Forelimb muscle (tissue), 1 donor: Measurements from ENCODE around the gene TMEM117. TPM values are rescaled to one million over a fixed set of nuclear protein-coding genes. Genes with fewer than 3 reads are reported as not detected.

Experiments used
- DNase-seq: peaks from one replicate; pipeline ENCODE4 v3.0.0-alpha.2; 2013; ENCODE audit warnings: low read depth
- polyA plus RNA-seq: library from polyadenylated mRNA; unstranded; fragments of 120-200 nt; gene quantifications from one replicate; pipeline ENCODE4 v1.2.1, GENCODE V29; 2013; ENCODE audit not compliant: insufficient read length

The TMEM117 gene
- polyA plus RNA-seq, 1 donor: 8.5 TPM

DNA sequence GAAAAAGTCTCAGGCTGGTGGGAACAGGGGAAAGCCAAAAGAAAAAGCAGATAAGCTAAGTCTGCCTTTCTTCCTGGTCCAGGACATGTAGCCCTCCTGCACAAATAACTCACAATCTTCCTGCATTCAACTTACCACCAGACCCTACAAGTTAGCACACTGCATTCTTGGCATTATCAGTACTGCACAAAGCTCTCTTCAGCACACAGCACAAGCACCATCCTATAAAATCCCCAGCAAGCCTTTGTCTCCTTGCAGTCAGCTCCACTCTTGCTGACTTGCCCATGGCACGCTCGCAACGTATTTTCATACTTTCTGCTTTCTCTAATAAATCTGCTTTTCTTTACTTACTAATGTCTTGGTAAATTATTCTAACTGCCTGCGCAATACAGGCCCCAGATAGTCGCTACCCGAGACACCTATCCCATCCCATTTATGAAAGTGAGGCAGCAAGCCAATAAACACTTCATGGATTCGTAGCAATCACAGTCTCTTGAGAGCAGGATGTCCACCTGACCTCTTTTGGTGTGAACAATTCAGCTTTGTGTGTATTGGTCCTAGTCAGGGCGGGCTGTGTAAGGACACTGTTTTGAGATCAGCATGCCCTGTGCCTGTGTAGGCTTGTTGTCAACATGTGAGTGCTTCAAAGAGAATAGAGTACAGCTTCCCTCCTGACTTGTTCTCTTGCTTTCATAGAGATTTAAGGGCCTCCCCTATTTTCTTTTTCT is 49.0 kb downstream of the TMEM117 start:
- no peak for DNase-seq

DNA sequence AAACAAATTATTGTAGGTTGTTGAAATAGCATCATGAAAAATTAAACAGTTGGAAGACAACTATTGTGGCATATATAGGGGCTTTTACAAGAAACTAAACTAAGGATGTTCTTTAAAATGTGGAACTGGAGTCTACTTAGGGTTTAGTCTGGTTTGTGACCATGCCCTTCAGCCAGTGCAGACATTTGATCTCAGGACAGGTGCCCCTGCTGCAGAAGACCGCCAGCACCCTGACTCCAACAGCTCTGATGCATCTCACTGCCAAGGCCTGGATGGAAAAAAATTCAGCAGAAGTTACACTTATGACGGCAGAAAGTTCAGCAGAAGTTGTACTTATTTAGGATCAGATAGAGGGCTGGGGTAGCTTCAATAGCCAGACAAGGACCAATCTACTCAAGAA is 51.5 kb downstream of the TMEM117 start:
- no peak for DNase-seq

- DNase-seq: no peak
Measured at GRCh38 chr12:43891856-43892574, 56.1 kb downstream of the TMEM117 start.

DNA sequence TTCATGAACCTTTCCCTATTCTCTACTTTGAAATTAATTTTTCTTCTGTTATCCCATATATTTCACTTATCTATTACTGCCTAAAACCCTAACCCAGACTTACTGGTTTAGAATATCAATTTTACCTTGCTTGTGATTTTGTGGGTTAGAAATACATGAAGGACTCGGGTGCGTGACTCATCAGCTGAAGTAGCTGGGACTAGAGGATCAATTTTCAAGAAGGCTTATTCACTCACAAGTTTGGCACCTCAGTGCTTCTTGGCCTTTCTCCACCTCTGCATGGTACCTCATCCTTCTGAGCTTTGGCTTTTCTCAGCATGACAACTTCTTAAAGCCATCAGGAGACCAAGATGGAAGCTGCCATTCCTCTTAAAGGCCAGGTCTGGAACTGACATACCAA is 57.8 kb downstream of the TMEM117 start:
- no peak for DNase-seq

DNA sequence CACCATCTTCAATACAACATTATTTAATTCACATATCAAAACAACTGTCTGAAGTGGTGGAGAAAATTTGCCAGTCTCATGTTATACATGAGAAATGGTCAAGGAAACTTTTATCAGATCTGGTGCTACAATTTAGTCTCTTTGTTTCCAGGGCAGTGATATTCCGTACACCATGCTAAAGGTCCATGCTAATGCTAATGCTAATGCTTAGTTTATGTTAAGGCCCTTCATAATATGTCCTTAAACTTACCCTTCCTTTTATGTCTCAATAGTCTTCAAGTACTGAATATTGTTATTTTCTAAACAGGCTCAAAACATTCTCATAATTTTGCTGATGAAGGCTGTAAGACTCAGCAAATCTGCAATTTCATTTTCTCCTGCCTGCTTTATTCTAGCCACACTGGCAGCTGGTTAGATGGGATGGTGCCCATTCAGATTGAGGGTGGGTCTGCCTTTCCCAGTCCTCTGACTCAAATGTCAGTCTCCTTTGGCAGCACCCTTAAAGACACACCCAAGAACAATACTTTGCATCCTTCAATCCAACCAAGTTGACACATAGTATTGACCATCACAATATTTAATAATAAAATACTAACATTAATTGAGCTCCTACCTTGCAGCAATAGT is 59.8 kb downstream of the TMEM117 start:
- DNase-seq: no peak

DNA sequence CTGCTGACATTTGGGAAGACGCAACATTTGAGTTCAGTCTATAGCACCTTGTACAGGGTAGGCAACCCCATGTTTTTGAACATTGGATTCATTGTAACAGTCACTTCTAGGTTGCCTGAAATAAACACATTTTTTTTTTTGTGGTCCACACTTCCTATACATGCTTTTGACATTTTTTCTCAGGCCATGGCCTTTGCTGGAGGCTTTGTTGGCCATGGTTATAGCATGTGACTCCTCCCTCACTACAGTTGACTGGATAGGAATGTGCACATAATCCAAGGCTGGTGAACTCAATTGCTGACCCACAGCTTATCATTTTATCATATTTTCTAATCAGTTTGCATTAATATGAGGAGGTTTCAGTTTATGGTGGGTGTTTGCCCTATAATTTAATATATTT is 60.6 kb downstream of the TMEM117 start:
- no peak for DNase-seq

DNA sequence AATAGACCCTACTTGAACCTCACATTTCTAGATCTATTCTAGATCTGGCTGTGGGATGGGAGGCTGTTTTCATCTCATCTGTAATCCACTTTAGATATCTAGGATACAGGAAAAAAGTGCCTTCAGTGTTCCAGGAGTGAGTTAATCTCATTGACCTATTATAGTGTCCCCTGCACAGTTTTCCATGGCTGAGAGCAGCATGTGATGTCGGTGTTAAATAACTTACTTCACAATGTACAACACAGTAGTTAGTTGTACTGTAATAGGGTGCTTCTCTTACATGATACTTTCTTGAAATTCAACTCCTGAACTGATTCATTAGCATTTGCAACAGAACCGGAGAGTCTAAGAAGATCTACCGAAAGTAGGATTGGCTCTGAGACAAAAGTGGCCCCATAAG is 62.6 kb downstream of the TMEM117 start:
- no peak for DNase-seq

- DNase-seq: no peak
Measured at GRCh38 chr12:43899574-43899973, 63.7 kb downstream of the TMEM117 start.

DNA sequence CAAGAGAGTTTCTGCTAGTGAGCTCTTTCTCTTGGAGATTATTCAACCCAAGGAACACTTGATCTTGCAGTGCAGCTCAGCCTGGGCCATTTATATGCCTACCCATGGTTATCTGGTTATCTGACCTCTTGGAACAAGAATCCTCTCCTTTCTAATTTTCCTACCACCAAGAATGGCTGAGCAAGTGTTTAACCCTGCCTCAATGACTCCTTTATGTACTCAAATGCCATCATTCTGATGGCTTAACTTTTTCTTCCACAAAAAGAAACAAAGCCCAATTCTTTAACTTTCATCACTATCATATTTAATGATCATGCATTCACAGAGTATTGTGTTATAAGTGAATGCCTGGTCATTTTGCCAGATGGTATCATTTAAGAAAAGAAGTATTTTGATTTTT is 67.8 kb downstream of the TMEM117 start:
- DNase-seq: no peak

GRCh38 chr12:43912859-43913258 is 77.0 kb downstream of the TMEM117 start:
- no peak for DNase-seq

GRCh38 chr12:43914391-43914790 is 78.5 kb downstream of the TMEM117 start:
- no peak for DNase-seq

- no peak for DNase-seq
Measured at GRCh38 chr12:43914923-43915468, 79.1 kb downstream of the TMEM117 start.

- no peak for DNase-seq
Measured at GRCh38 chr12:43917896-43918295, 82.0 kb downstream of the TMEM117 start.

- DNase-seq: no peak
Measured at GRCh38 chr12:43921666-43922337, 85.9 kb downstream of the TMEM117 start.

GRCh38 chr12:43930032-43930431 is 94.2 kb downstream of the TMEM117 start:
- no peak for DNase-seq

DNA sequence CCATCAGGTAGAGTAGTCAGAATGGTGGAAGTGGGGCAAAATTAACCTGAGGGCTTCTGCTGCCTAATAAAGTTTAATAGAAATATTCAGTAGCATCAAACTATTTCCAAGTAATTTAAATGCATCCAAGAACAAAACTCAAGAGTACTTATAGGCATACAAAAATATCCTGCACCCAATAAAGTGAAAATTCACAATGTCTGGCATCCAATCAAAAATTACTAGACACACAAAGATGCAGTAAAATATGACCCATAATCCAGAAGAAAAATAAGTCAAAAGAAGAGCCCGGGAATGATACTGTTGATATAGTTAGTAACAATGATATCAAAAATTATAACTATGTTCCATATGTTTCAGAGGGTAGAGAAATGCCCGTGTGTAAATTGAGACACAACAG is 95.3 kb downstream of the TMEM117 start:
- DNase-seq: no peak

DNA sequence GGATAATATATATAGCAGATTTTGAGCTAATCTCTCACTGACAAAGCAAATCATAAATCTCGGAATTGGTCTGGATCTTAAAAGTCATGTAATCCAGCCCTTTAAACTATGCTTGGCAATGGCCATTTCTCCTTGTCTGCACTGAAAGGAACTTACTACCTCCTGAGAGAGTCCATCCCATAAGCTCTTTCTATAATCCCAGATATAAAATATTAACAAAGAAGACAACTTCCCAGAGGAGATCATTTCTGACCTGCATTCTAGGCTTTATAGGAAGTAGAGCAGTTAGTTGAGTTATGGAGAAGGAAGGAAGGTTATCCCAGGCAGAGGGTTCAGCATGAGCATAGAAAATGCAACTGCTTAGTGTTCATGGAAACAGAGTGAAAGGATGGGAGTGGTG is 99.7 kb downstream of the TMEM117 start:
- no peak for DNase-seq

GRCh38 chr12:43937947-43938346 is 102.1 kb downstream of the TMEM117 start:
- no peak for DNase-seq

GRCh38 chr12:43942379-43942778 is 106.5 kb downstream of the TMEM117 start:
- DNase-seq: no peak

GRCh38 chr12:43945983-43946382 is 110.1 kb downstream of the TMEM117 start:
- DNase-seq: no peak

GRCh38 chr12:43951286-43951685 is 115.4 kb downstream of the TMEM117 start:
- DNase-seq: no peak

DNA sequence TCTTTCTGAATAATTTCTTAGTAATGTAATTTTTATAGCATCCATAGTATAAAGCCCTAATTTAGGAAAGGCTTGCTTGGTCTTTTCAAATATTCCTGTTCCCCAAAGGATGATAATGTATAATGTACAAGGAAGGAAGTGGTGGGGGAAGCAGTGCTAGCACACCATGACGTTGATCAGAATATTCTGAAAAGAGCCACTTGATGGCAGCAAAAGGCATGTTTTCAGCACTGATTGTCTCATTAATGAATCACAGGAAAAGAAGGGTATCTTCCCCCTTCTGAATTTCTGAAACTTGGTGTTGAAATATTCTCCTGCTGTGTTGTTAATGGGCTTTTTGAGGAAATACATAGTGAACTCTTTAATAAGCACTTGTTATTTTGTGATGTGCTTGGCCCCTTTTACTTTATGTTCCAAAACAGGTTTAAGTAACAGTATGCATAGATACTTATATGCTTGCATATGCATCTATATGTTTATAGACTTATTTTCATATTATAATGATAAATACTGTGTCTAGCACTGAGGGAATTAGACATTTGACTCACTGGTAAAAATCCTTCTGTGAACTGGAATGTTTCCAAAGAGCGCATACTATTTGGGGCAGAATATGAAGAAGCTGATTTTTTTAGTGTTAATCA is 122.0 kb downstream of the TMEM117 start:
- DNase-seq: peak; percentile 34
